ENCODE data around the gene CACNA1D. TPM values are rescaled to one million over a fixed set of nuclear protein-coding genes. Genes with fewer than 3 reads are reported as not detected.
"Not testable (repeated sequence)": the region's sequence is repeated elsewhere in the genome, so short reads cannot be mapped to it uniquely, and the experiment has no call there.

Gene CACNA1D
- polyA plus RNA-seq, 1 experiment = 0.15 TPM

GRCh38 chr3:53473422-53473821 lies 21.0 kb upstream of the CACNA1D start:
- POLR2A ChIA-PET = no interaction called here
- CTCF ChIA-PET = no interaction called here
- DNase-seq (ENCODE audit: low read depth) = no peak

GRCh38 chr3:53476372-53476771 lies 18.0 kb upstream of the CACNA1D start:
- POLR2A ChIA-PET; DNase-seq (ENCODE audit: low read depth): not testable (repeated sequence)

More at GRCh38 chr3:53473422-53473821, 21.0 kb upstream of the CACNA1D start:
- H3K36me3 ChIP-seq (ENCODE audit: control insufficient read depth, insufficient read depth, low read length) = no peaks in the 10 kb centered on the region
- no peak for TF ChIP-seq CTCF (IDR thresholded peaks at IDR 0.05; ENCODE audit: insufficient read depth, low read depth, low read length)
- H3K27me3 ChIP-seq (ENCODE audit: control insufficient read depth, insufficient read depth, low read length) = no peaks in the 10 kb centered on the region
- no peak overlapping the region for H3K4me3 ChIP-seq (ENCODE audit: low read depth, low read length)

DNA sequence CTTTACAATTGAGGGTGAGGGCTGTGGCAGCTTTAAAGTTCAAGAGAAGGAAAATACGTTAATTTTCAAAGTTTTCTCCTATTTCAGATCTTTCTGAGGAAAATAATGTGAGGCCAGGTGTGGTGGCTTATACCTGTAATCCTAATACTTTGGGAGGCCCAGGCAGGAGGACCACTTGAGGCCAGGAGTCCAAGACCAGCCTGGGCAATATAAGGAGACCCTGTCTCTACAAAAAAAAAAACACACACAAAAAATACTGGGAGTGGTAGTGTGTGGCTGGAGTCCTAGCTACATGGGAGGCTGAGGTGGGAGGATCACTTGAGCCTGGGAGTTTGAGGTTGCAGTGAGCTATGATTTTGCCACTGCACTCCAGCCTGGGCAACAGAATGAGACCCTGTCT lies 16.7 kb upstream of the CACNA1D start:
- DNase-seq (ENCODE audit: low read depth); CTCF ChIA-PET; H3K27me3 ChIP-seq (ENCODE audit: control insufficient read depth, insufficient read depth, low read length); POLR2A ChIA-PET; H3K4me3 ChIP-seq (ENCODE audit: low read depth, low read length); H3K36me3 ChIP-seq (ENCODE audit: control insufficient read depth, insufficient read depth, low read length): not testable (repeated sequence)

More at GRCh38 chr3:53476372-53476771, 18.0 kb upstream of the CACNA1D start:
- CTCF ChIA-PET; H3K27me3 ChIP-seq (ENCODE audit: control insufficient read depth, insufficient read depth, low read length); H3K36me3 ChIP-seq (ENCODE audit: control insufficient read depth, insufficient read depth, low read length); H3K4me3 ChIP-seq (ENCODE audit: low read depth, low read length): not testable (repeated sequence)

DNA sequence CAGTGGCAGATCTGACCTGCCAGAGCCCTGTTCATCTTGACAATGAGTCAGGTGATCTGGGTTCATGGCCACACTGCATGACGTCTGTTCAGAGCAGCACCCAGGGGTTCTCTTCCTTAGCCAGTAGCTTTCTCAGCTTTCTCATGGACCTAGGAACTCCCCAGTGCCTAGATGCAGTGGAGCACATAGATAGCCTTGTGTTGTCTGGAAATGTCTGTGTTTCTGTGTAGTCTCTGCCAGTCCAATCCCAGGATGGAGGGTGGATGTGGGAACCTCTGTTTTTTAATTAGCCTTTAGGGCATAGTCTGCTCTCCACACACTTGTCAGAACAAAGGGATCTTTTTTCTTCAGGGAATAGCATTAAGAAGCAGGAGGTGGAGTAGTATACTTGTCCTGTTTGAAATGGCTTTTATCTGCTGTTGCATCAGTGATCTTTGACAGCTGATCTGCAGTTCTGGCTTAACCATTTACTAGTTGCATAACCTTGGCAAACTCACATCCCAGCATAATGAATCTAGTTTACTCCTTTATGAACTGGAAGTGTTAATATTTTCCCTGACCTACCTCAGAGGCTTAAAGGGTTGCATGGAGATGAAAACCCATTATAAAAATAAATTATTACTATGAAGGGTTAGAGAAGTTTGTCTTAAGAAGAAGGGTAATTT lies 16.1 kb upstream of the CACNA1D start:
- no peak for TF ChIP-seq CTCF (IDR thresholded peaks at IDR 0.05; ENCODE audit: insufficient read depth, low read depth, low read length)
- no peak for DNase-seq (ENCODE audit: low read depth)
- H3K4me3 ChIP-seq (ENCODE audit: low read depth, low read length) = no peak overlapping the region
- POLR2A ChIA-PET = no interaction called here
- CTCF ChIA-PET = no interaction called here
- H3K36me3 ChIP-seq (ENCODE audit: control insufficient read depth, insufficient read depth, low read length) = no peaks in the 10 kb centered on the region
- no peaks in the 10 kb centered on the region for H3K27me3 ChIP-seq (ENCODE audit: control insufficient read depth, insufficient read depth, low read length)

- no peak for DNase-seq (ENCODE audit: low read depth)
- no peak for TF ChIP-seq CTCF (IDR thresholded peaks at IDR 0.05; ENCODE audit: insufficient read depth, low read depth, low read length)
- CTCF ChIA-PET = no interaction called here
- H3K36me3 ChIP-seq (ENCODE audit: control insufficient read depth, insufficient read depth, low read length) = no peaks in the 10 kb centered on the region
- H3K4me3 ChIP-seq (ENCODE audit: low read depth, low read length) = no peak overlapping the region
- POLR2A ChIA-PET = no interaction called here
- H3K27me3 ChIP-seq (ENCODE audit: control insufficient read depth, insufficient read depth, low read length) = no peaks in the 10 kb centered on the region
These were observed 15.3 kb upstream of the CACNA1D start for GRCh38 chr3:53478921-53479664.

- H3K4me3 ChIP-seq (ENCODE audit: low read depth, low read length) = no peak overlapping the region
- H3K27me3 ChIP-seq (ENCODE audit: control insufficient read depth, insufficient read depth, low read length) = no peaks in the 10 kb centered on the region
- H3K36me3 ChIP-seq (ENCODE audit: control insufficient read depth, insufficient read depth, low read length) = no peaks in the 10 kb centered on the region
- DNase-seq (ENCODE audit: low read depth) = no peak
- ChIA-PET POLR2A (no interaction called here), CTCF (interaction anchor here (1.1 kb wide), 1 partner anchor 11 kb away, joined by 3 read pairs; no protein-coding TSS in a partner anchor)
- no peak for TF ChIP-seq CTCF (IDR thresholded peaks at IDR 0.05; ENCODE audit: insufficient read depth, low read depth, low read length)
These were observed 12.2 kb upstream of the CACNA1D start for GRCh38 chr3:53482227-53482626.
